ENCODE results near the gene CREB1. TPM values are rescaled to one million over a fixed set of nuclear protein-coding genes. Genes with fewer than 3 reads are reported as not detected.

The CREB1 gene
- total and polyA plus RNA-seq, 2 donors (not counting 3 experiments of a cell fraction or from before 2014, with no cell fraction given) = 31.0 to 71.1 TPM

- Histone ChIP-seq H3K36me3 (ENCODE audit: control insufficient read depth in 2 of 2, extremely low read depth in 1 of 2, insufficient read depth in 2 of 2, low read length in 2 of 2) (no peaks in the 10 kb centered on the region), H3K9me1 (replicated peaks; ENCODE audit: control insufficient read depth, extremely low read depth, insufficient read depth, low read length) (no peaks in the 10 kb centered on the region), H3K79me2 (ENCODE audit: control insufficient read depth, insufficient read depth, low read length) (no peaks in the 10 kb centered on the region), H3K27ac (ENCODE audit: insufficient read depth, low read depth, low read length) (no peak overlapping the region), H4K20me1 (replicated peaks; ENCODE audit: control insufficient read depth, extremely low read depth, insufficient read depth, low read length) (no peaks in the 10 kb centered on the region), H3K9me3 (replicated peaks; ENCODE audit: control insufficient read depth, insufficient read depth, low read length) (no peaks in the 10 kb centered on the region), H3K9ac (replicated peaks; ENCODE audit: extremely low read depth, insufficient read depth, low read length) (no peak overlapping the region), H3K4me3 (replicated peaks in 1 of 3; ENCODE audit: insufficient read depth in 1 of 3, low read depth in 1 of 3, low read length in 3 of 3) (no peak overlapping the region), H3K4me1 (ENCODE audit: control insufficient read depth, extremely low read depth, insufficient read depth, low read length) (peaks cover 7% of the 10 kb centered on the region), H2AFZ (ENCODE audit: low read depth, low read length) (no peak overlapping the region), H3K27me3 (ENCODE audit: control insufficient read depth in 2 of 2, insufficient read depth in 2 of 2, low read length in 2 of 2) (no peaks in the 10 kb centered on the region), H3K4me2 (ENCODE audit: insufficient read depth, low read length) (no peak overlapping the region)
- no TSS peak for BruUV-seq (replicated peaks)
- no peak for TF ChIP-seq GATA2 (IDR thresholded peaks at IDR 0.05; ENCODE audit: insufficient read depth, insufficient read length, low read depth, low read length)
- no peak for TF ChIP-seq EZH2 (IDR thresholded peaks at IDR 0.05; ENCODE audit: borderline replicate concordance, low read depth, low read length, severe bottlenecking)
- TF ChIP-seq FOS (IDR thresholded peaks at IDR 0.05; ENCODE audit: borderline replicate concordance, insufficient read depth, low read length) = no peak
- no peak for TF ChIP-seq POLR2A (IDR thresholded peaks at IDR 0.05; ENCODE audit: low read depth, low read length)
- TF ChIP-seq JUN (IDR thresholded peaks at IDR 0.05; ENCODE audit: borderline replicate concordance, insufficient read depth, insufficient read length, low read depth) = no peak
- no peak for TF ChIP-seq POLR2AphosphoS5 (IDR thresholded peaks at IDR 0.05; ENCODE audit: insufficient read depth, low read depth, low read length)
- no peak for TF ChIP-seq CTCF (IDR thresholded peaks at IDR 0.05; ENCODE audit: extremely low read depth in 1 of 2, insufficient read depth in 1 of 2, low read depth in 1 of 2, low read length in 2 of 2)
- no peak for TF ChIP-seq MYC (IDR thresholded peaks at IDR 0.05; ENCODE audit: low read depth, low read length)
- no peak for TF ChIP-seq MAX (IDR thresholded peaks at IDR 0.05; ENCODE audit: insufficient read depth, insufficient read length)
- ChIA-PET CTCF (no interaction called here), POLR2A (no interaction called here)
- no peak for FAIRE-seq
- dilution Hi-C loops (cut with MboI; ENCODE audit: extremely low pct_ligation_motif_present, low sequenced_read_pairs) = no loop called here
- DNase-seq (ENCODE audit: low read depth, low spot score) = no peak
- intact Hi-C loops (cut with micrococcal nuclease) = no loop called here
These were observed 6.8 kb upstream of the CREB1 start for GRCh38 chr2:207523005-207523404.
